Stimulated activated CD8-positive, alpha-beta memory T cell treated with anti-CD3 and anti-CD28 coated beads, Interleukin-7, amount 100 ng/mL, for 1 hour (primary cell): Measurements from ENCODE around the gene NMNAT2.
A peak's percentile ranks its signal among the peaks of the same experiment; 100 is the strongest.
"Not testable (repeated sequence)": the region's sequence is repeated elsewhere in the genome, so short reads cannot be mapped to it uniquely, and the experiment has no call there.

Experiments used
- DNase-seq, 2 donors: peaks; one replicate each; pipeline ENCODE4 v3.0.0-alpha.2; 2020; ENCODE audit warnings: low read depth in 2 of 2

NMNAT2 gene

GRCh38 chr1:183418696-183419095, 516 bp upstream of the NMNAT2 start:
- no peak for DNase-seq

DNA sequence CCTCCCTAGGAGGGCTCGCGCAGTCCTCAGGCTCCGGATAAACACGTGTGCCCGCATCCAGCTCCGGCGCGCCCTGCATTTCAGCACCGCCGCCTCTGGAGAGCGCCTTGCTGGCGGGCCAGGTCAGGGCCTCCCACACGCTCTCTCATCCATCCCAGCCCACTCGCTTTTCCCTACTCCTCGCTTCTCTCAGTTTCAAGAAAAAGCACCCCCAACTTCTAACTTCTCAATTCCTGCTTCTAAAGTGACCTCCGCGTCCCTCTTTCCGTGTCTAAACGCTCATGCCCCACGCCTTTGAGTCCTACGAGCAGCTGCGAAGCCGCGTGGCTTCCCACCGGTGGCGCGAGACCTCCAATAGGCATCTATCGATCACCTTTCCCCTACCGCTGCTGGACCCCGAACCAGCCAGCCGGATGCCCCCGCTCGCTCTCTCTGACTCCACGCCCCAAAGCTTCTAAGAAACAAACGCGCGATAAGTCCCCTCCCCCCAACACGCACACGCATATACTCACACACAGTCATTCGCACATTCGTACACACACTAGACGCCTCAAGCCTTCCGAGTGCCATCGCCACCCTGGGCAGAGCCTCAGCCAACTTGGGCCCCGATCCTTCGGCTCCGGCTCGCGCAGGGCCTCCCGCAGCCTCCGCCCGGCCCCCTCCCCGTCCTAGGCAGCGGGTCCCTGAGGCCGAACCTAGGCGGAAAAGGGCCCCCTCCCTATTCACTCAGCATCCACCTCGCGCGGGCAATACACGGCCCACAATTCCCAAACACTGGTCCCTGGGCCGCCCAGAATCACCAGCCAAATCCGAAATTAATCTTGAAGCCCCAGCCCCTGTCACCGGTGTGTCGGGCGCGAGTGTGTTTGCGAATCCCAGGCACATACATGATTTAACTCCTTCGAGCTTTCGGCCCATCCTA, 1.1 kb downstream of the NMNAT2 start:
- peak in 1 of 2 donors; percentile 8 for DNase-seq

DNA sequence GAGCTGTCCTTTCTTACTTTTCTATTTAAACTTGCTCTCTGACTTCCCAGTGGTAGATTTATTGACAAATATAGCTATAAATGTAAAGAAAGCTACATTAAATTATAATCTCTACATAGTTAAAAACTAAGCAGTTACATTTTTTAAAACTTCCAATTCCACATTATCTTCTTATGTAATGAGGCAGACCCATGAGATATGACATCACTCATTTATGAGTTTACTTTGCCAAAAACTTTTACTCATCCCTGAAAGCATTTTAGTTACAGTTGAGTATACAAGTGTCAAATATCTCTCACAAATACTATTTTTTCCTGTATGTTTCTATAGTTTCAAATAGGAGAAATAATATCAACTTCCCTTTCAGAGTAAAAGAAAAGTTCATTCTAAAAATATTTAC, 3.8 kb downstream of the NMNAT2 start:
- no peak for DNase-seq

DNA sequence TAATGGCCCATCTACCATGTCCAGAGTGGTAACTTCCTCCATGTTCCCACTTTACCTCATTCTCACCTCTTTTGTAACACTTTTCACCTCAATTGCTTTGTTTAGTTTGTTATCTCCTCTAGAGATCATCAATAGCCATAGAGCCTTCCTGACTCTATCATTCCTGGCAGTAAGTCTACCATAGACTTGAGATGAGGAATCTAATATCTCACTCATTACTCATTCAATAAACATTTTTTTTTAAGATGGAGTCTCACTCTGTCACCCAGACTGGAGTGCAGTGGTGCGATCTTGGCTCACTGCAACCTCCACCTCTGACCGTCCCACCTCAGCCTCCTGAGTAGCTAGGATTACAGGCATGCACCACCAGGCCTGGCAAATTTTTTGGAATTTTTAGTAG, 7.1 kb downstream of the NMNAT2 start:
- DNase-seq = no peak

- DNase-seq = no peak
Observed at GRCh38 chr1:183407961-183408360, 10.2 kb downstream of the NMNAT2 start.

DNA sequence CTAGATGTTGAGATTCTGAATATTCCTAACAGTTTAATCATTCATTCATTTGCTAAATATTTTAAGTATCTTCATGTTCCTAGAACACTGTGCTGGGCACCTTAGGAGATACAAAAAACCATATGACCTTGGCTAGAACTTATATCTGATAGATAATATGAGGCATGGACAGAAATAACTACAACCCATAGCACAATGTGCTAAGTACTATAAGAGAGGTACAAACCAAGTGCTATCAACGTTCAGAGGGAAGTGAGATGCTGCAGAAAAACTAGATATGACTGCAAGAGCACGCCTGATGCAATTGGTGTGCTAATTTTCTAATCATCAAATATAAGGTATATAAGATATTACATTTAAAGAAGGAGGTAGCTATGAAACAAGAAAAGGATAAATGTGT, 10.7 kb downstream of the NMNAT2 start:
- DNase-seq = no peak

DNA sequence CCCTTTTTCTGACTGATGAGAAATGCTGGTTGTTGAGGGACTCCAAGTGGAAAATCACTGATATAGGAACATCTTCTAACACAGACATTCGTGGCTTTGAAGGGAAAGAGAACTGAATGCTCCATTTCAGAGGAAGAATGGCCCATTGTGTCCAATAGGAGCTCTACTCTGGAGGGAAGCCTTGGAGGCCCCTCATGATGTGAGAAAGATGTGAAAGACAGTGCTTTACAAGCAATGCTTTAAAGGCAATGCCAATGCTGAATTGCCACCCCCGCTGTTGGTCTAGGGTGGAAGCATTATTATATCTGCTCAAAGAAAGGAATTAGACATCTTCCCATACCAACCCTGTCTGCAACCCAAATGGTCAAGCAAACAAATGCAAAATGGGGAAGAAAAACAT, 13.7 kb downstream of the NMNAT2 start:
- DNase-seq = no peak

- DNase-seq = no peak
Observed at GRCh38 chr1:183403498-183403897, 14.7 kb downstream of the NMNAT2 start.

DNA sequence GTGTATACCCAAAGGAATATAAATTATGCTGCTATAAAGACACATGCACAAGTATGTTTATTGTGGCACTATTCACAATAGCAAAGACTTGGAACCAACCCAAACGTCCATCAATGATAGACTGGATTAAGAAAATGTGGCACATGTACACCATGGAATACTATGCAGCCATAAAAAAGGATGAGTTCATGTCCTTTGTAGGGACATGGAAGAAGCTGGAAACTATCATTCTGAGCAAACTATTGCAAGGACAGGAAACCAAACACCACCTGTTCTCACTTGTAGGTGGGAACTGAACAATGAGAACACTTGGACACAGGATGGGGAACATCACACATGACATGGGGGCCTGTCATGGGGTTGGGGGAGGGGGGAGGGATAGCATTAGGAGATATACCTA, 16.6 kb downstream of the NMNAT2 start:
- not testable (repeated sequence) for DNase-seq

DNA sequence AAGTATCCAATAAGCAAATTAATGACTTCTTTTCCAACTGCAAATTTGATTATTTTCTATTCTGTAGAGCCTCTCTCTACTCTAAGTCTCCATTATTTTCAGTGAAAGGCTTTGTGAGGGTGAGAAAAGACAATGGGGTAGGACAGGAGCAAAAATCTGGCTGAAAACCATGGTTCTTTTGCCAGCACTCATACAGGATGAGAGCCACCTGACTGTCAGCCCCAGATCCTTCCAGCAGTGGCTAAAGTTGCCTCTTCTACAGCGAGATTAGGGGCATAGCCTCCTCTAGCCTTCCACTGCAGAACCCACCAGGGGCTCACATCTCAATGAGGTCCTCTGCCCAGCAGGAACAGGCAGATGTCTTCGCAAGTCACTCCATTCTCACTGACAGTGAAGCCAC, 23.7 kb downstream of the NMNAT2 start:
- DNase-seq = no peak

- DNase-seq = no peak
Observed at GRCh38 chr1:183391863-183392262, 26.3 kb downstream of the NMNAT2 start.

DNA sequence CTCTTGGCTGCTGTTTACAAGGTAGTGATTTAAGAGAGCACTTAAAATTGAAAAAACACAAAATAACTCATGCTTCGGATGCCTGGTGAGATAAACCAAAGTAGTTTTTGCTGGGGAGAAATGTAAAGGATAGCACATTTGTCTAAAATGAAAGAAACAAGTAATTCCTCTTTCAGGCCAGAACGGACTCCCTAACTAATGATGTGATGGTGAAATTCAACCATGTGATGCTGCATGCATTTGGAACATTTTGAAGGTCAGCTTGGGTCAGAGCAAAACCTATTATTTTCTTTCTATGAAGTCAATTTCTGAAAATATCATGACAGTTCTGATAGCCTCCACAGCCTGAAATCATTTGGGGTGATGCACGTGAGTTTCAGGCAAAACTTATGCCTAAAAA, 27.6 kb downstream of the NMNAT2 start:
- no peak for DNase-seq

DNA sequence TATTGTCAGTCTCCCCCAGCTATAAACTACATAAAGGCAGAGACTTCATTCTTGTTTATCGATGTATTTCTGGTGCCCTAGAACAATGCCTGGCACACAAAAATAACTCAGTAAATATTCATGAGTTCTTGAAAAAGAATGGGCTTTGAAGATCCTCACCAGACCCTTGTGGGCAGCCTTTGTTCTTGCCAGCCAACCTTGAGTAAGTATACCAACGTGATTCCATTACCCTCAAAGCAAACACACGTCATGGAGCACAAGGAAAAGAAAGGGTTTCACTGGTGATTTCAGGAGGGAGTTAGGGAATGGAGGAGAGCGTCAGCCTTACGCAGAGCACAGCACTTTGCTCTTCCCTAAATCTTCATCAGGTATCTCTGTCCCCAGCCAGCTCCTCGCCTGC, 29.4 kb downstream of the NMNAT2 start:
- no peak for DNase-seq

GRCh38 chr1:183385340-183386144, 32.6 kb downstream of the NMNAT2 start:
- DNase-seq = no peak

DNA sequence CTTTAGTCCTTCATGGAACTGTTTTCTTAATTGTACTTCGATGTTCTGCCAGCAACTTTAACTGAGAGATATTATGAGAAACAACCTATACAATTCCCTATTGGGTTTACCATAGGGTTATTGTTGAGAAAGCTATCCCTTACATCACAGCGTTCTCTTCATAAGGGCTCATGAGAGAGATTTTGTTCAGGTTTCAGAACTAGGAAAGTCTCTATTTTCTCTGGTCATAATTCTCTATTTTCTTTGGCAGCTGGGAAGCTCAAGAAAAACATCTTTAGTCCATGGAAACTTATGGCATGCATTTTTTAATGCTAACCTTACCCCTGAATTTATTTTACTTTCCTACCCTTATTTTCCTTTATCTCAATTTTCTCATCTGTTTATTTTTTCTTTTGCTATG, 38.2 kb downstream of the NMNAT2 start:
- no peak for DNase-seq

- no peak for DNase-seq
Observed at GRCh38 chr1:183375381-183375780, 42.8 kb downstream of the NMNAT2 start.

- no peak for DNase-seq
Observed at GRCh38 chr1:183374825-183375224, 43.4 kb downstream of the NMNAT2 start.

DNA sequence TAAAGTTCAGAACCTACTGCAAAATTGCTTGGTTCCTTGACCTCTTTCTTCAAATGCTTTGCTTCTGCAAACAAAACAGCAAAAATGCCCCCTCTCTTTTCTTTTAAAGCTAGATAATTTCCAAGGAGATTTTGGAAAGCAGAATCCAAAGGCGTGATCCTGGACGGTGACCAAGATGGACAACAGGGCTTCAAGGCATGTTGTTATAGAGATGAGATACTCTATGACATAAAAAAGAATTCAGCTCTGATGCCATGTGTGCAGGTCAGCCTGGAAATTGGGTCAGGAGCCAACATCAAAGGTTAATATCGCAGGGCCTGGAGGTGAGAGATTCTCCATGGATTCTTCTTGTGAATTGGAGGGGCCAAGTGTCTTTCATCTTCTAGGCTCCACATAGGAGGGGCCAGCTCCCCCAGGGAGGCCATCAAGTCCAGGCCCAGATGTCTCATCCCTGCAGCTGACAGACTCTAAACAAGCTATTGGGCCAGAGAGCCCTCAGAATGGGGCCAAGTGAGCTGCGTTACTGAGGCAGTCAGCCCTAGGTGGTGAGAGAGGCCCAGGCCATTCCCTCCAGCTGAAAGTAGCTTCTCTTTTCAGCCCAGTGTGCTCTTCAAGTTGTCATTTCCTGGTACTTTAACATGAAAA, 45.5 kb downstream of the NMNAT2 start:
- no peak for DNase-seq

DNA sequence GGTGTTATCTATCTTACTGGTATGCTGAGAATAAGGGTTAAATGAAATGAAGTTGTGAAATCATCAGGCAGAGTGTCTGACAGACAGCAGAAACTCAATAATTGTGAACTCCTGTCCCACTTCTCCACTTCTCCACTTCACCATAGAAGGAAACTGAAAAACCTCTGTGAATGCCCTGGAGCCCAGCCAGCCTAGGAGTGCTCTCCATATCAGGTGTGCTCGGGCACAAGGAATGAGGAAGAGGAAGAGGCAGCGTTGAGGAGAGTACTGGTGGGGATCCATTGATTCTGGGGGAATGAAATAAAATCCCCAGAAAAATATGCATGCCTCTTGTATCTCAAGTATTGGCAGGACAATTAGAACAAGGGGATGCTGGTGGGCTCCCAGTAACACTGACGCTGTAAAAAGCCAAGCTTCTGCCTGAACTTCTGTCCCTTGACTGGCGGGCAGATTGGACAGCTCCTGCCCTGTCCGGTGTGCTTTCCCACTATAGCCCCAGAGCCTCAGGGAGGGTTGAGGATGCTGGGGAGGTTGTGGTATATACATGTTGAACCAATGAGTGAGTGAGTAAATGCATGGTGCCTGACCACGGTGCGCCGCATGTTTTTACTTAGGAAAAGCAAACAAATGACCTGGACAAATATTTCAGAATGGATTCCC, 47.7 kb downstream of the NMNAT2 start:
- DNase-seq = no peak

DNA sequence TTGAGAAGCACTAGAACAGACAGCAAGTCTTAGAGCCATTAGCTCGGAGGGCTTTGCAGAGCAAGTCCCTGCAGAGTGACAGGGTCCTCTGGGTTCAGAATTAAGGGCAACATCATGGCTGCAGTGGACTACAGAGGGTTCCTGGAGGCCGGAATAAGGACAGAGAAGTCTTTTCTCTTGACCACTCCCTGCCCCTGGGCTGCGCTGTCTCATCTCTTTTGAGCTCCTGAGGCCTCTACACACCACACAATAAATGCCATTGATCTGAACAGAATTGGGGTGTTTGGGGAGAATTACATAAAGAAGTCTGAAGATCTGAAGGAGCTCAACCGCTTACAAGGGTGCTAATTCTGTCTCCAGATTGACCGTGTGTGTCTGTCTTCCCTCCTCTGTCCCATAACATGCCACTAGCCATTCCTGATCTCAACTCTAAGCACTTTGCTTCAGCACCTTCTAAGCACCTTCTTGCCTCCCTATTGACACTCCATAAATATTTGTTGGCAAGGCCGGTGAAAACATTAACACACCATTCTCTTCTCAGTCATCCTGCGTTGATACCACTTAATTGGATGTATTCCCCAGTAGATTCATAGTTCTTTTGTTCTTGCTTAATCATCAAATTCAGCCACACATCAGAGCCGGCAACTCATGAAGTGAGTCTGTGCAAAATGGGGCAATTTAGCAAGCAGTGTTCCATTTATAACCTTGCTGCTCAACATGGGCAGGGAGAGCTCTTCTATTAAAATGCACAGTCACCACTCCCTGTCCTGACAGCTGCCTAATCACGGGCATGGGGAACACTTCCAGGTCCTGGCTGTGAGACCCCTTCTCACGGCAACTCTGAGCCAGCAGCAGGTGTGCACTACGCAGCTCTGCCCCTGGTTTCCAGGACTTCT, 49.7 kb downstream of the NMNAT2 start:
- DNase-seq = no peak

DNA sequence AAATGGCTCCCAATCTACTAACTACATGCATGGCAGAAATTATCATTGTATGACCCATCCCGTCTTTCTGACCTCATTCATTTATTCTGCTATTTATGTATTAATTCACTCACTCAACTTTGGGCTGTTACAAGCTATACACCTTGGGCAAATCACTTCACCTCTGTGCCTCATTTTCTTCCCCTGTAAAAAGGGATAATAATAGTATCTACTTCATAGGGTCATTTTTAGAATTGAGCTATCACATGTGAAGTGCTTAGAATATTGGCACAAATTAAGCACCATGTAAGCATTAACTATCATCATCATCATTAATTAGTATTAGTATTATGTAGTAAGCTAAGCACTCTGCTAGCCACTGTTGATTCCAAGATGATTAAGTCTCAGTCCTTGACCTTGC, 52.1 kb downstream of the NMNAT2 start:
- DNase-seq = no peak
